ENCODE results near the gene PIGU.
"Not testable (repeated sequence)": the region's sequence is repeated elsewhere in the genome, so short reads cannot be mapped to it uniquely, and the experiment has no call there.

The PIGU gene

GRCh38 chr20:34706912-34707784 lies 30.3 kb upstream of the PIGU start:
- no peak for DNase-seq

GRCh38 chr20:34706302-34706875 lies 29.5 kb upstream of the PIGU start:
- DNase-seq, result no peak

GRCh38 chr20:34705397-34706301 lies 28.8 kb upstream of the PIGU start:
- peak in 8 of 58 donors; percentile 4 to 35 (median 15) for DNase-seq

GRCh38 chr20:34705008-34705396 lies 28.1 kb upstream of the PIGU start:
- DNase-seq, result peak in 1 of 58 donors; percentile 36

- peak; percentile 32 to 94 (median 88) for DNase-seq
Observed at GRCh38 chr20:34704177-34705007, 27.5 kb upstream of the PIGU start, which contains the start of gene TP53INP2. TSS of gene TP53INP2 (plus strand) at chr20:34704344. CDS start at chr20:34708740, 4,396 bp downstream.

GRCh38 chr20:34703424-34704176 lies 26.7 kb upstream of the PIGU start:
- peak in 10 of 58 donors; percentile 21 to 62 (median 45) for DNase-seq

- DNase-seq, result no peak
Observed at GRCh38 chr20:34703061-34703423, 26.1 kb upstream of the PIGU start.

GRCh38 chr20:34701405-34702085 lies 24.7 kb upstream of the PIGU start:
- DNase-seq, result no peak

GRCh38 chr20:34693414-34693813 lies 16.5 kb upstream of the PIGU start:
- DNase-seq, result peak in 5 of 58 donors; percentile 4 to 14 (median 6)

- no peak for DNase-seq
Observed at GRCh38 chr20:34691838-34692237, 14.9 kb upstream of the PIGU start.

- no peak for DNase-seq
Observed at GRCh38 chr20:34689486-34689885, 12.6 kb upstream of the PIGU start.

GRCh38 chr20:34683667-34684066 lies 6.8 kb upstream of the PIGU start:
- no peak for DNase-seq

GRCh38 chr20:34680586-34681175 lies 3.8 kb upstream of the PIGU start:
- DNase-seq, result no peak

GRCh38 chr20:34675993-34676641 lies 775 bp downstream of the PIGU start:
- peak in 1 of 58 donors; percentile 12 for DNase-seq

- no peak for DNase-seq
Observed at GRCh38 chr20:34675561-34675960, 1.3 kb downstream of the PIGU start.

GRCh38 chr20:34673412-34673811 lies 3.5 kb downstream of the PIGU start:
- no peak for DNase-seq

GRCh38 chr20:34669094-34669493 lies 7.8 kb downstream of the PIGU start:
- DNase-seq, result no peak

GRCh38 chr20:34664751-34665150 lies 12.1 kb downstream of the PIGU start:
- not testable (repeated sequence) for DNase-seq

Measured in anterior cingulate cortex (tissue), 58 donors.